OCI-LY7 (cell line): Measurements from ENCODE around the gene CALHM6.

Source experiments
- EZH2phosphoT487 ChIP-seq: fragments of 200-600 bp; sonication (generic); IDR thresholded peaks from 2 replicates; pipeline ENCODE4 v1.6.1; 2018; ENCODE audit warnings: low read depth, borderline replicate concordance, mild to moderate bottlenecking, mixed run types, antibody characterized with exemption, low read length, moderate library complexity, mixed read lengths
- TF ChIP-seq, protein P1 (sequence below): fragments of 200-600 bp; sonication (generic); conservative IDR thresholded peaks from 2 replicates; pipeline ENCODE4 v1.5.1; 2014; ENCODE audit warnings: mild to moderate bottlenecking, antibody characterized with exemption, low read length, moderate library complexity, mixed read lengths

DNA sequence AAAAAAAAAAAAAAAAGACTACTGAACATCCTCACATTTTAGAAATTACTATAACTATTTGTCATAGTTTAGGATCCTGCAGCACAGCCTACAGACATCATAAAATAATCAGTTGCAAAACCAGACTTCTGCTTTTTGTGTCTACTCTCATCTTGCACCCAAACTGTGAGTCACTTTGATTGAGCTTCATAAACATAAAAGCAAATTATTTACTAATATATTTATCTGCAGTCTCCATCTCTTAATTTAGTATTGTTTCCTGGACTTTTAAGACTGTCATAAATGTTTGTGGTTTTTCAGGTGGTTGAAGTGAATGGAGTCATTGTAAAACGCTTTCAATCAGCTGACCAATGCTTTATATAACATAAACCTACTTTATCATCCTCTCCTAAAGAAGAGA is 14.8 kb upstream of the CALHM6 start:
- TF ChIP-seq, protein P1, sequence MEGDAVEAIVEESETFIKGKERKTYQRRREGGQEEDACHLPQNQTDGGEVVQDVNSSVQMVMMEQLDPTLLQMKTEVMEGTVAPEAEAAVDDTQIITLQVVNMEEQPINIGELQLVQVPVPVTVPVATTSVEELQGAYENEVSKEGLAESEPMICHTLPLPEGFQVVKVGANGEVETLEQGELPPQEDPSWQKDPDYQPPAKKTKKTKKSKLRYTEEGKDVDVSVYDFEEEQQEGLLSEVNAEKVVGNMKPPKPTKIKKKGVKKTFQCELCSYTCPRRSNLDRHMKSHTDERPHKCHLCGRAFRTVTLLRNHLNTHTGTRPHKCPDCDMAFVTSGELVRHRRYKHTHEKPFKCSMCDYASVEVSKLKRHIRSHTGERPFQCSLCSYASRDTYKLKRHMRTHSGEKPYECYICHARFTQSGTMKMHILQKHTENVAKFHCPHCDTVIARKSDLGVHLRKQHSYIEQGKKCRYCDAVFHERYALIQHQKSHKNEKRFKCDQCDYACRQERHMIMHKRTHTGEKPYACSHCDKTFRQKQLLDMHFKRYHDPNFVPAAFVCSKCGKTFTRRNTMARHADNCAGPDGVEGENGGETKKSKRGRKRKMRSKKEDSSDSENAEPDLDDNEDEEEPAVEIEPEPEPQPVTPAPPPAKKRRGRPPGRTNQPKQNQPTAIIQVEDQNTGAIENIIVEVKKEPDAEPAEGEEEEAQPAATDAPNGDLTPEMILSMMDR = no peak
- TF ChIP-seq EZH2phosphoT487 = no peak
